ENCODE measurements around the gene GJD3.

GRCh38 chr17:40351359-40352236, 12.9 kb downstream of the GJD3 start:
- TF ChIP-seq CTCF (IDR thresholded peaks at IDR 0.05 in 4 of 5, conservative IDR thresholded peaks at IDR 0.05 in 1 of 5) (no peak), POLR2A (IDR thresholded peaks at IDR 0.05) (no peak)
